Activated naive CD8-positive, alpha-beta T cell treated with anti-CD3 and anti-CD28 coated beads for 36 hours (primary cell): Measurements from ENCODE around the gene PEX11G. TPM values are rescaled to one million over a fixed set of nuclear protein-coding genes. Genes with fewer than 3 reads are reported as not detected.

Source experiments
- DNase-seq: peaks from one replicate; pipeline ENCODE4 v3.0.0; 2021
- H3K27ac Mint-ChIP-seq: one replicate; pipeline ENCODE4 v1.8.0; 2022; ENCODE audit warnings: mild to moderate bottlenecking, moderate library complexity, mixed read lengths
- H3K27me3 Mint-ChIP-seq: one replicate; pipeline ENCODE4 v1.8.0; 2022; ENCODE audit warnings: mild to moderate bottlenecking, mixed read lengths
- H3K36me3 Mint-ChIP-seq: one replicate; pipeline ENCODE4 v1.8.0; 2021; ENCODE audit warnings: mild to moderate bottlenecking, mixed read lengths
- H3K4me1 Mint-ChIP-seq: one replicate; pipeline ENCODE4 v1.8.0; 2021; ENCODE audit warnings: mixed read lengths
- H3K4me3 Mint-ChIP-seq: one replicate; pipeline ENCODE4 v1.8.0; 2022; ENCODE audit warnings: mild to moderate bottlenecking, moderate library complexity, mixed read lengths
- H3K9me3 Mint-ChIP-seq: one replicate; pipeline ENCODE4 v1.8.0; 2022; ENCODE audit warnings: mixed read lengths
- total RNA-seq, 2 experiments: library from RNA; stranded (reverse); gene quantifications; one replicate each; pipeline ENCODE4 v1.2.3, GENCODE V29; 2021

Gene PEX11G
- 1 to 10 TPM in 1 of 2 experiments, under 1 TPM in 1; 0.82 to 1.5 TPM for total RNA-seq

DNA sequence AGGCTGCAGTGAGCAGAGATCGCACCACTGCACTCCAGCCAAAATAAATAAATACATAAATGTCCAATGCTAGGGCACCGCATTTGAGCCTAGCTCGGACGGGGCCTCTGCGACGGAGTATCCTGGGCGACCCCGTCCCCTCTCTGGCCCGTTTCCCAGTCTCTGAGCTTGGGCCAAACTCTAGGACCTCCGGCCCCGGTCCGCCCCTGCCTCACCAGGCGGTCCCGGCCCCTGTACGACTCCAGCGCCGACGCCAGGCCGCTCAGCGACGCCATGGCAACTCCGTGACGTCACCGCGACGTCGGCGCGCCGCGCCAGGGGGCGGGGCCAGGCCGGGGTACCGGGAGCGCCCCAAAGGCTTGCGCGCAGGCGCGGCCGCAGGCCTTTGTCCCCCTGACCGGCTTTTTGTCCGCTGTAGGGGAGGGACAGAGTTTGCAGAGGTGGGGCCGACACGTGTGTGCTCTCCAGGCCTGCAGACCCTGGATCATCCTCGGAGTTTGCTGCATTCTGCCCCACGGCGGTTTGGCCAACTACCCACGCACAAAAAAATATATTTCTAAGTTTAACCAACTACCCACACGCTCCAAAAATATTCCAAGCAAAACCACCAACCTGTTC, at the start of gene PEX11G:
Gene PEX11G, minus strand, starts transcription at position 300 of the 618 bp plus-strand sequence. Its CDS starts 25 bp downstream, at position 275.
- peak within 1 kb of the TSS; percentile 75 for H3K27ac Mint-ChIP-seq
- H3K4me1 Mint-ChIP-seq: peaks cover 17% of the 10 kb centered on the region
- DNase-seq: peak; percentile 93
- H3K36me3 Mint-ChIP-seq: no peaks in the 10 kb centered on the region
- no peaks in the 10 kb centered on the region for H3K27me3 Mint-ChIP-seq
- peaks cover 4% of the 10 kb centered on the region for H3K9me3 Mint-ChIP-seq
- H3K4me3 Mint-ChIP-seq: peak within 1 kb of the TSS; percentile 79

GRCh38 chr19:7535998-7536695, 47.3 kb upstream of the PEX11G start:
- H3K36me3 Mint-ChIP-seq: peaks cover 2% of the 10 kb centered on the region
- no peak for DNase-seq
- peaks cover 16% of the 10 kb centered on the region for H3K4me1 Mint-ChIP-seq
- H3K9me3 Mint-ChIP-seq: no peaks in the 10 kb centered on the region
- H3K27ac Mint-ChIP-seq: peak overlapping the region; percentile 92
- peak overlapping the region; percentile 95 for H3K4me3 Mint-ChIP-seq
- H3K27me3 Mint-ChIP-seq: no peaks in the 10 kb centered on the region

DNA sequence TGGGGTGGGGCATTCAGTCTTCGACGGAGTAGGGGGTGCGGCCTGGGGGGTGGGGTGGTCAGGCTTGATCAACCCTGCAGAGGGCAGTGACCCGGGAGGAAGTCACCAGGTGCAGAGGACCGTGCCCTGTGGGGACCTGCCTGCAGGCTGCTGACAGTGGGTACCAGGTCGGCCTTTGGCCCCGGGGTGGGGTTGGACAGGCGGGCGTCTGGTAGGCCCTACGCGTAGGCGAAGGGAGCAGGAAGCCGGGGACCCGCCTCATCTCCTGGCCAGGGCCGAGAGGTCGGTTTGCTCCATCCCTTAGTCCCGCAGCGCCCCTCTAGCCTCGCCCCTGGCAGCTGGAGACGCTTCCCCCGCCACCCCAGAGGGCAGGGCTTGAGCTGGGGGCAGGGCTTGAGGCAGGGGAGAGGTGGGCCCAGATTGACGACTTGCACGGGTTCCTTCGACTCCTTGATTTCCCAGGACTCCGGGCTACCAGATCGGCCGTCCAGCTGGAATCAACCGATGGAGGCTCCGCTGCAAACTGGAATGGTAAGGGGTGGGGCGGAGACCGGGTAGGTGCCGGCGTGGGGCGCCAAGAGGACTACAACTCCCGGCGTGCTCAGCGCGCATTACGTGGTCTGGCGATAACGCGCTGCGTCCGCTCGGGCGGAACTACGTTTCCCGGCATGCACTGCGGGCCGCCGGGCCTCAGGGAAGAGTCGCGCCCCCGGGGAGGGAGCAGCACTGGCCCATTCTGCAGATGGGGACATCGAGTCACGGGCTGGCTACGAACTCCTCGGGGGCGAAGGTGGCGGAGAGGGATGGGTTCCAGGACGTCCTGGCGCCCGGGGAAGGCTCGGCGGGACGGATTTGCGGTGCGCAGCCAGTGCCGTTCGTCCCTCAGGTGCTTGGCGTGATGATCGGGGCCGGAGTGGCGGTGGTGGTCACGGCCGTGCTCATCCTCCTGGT, 46.5 kb upstream of the PEX11G start, which contains the start of gene PNPLA6:
Gene PNPLA6, plus strand, starts transcription at position 671 of the 951 bp plus-strand sequence. Its CDS starts 72 bp downstream, at position 743.
- Mint-ChIP-seq H3K36me3 (peaks cover 3% of the 10 kb centered on the region), H3K4me3 (peak within 1 kb of the TSS; percentile 95)

GRCh38 chr19:7534531-7535046, 45.8 kb upstream of the PEX11G start:
- peak overlapping the region; percentile 95 for H3K4me3 Mint-ChIP-seq
- H3K4me1 Mint-ChIP-seq: peaks cover 16% of the 10 kb centered on the region
- H3K27ac Mint-ChIP-seq: peak overlapping the region; percentile 92
- no peaks in the 10 kb centered on the region for H3K9me3 Mint-ChIP-seq
- peaks cover 8% of the 10 kb centered on the region for H3K36me3 Mint-ChIP-seq
- H3K27me3 Mint-ChIP-seq: no peaks in the 10 kb centered on the region
- peak; percentile 64 for DNase-seq

More for the DNA sequence above, 46.5 kb upstream of the PEX11G start, which contains the start of gene PNPLA6:
- peak within 1 kb of the TSS; percentile 92 for H3K27ac Mint-ChIP-seq
- H3K27me3 Mint-ChIP-seq: no peaks in the 10 kb centered on the region
- H3K4me1 Mint-ChIP-seq: peaks cover 16% of the 10 kb centered on the region
- peak; percentile 95 for DNase-seq
- no peaks in the 10 kb centered on the region for H3K9me3 Mint-ChIP-seq

DNA sequence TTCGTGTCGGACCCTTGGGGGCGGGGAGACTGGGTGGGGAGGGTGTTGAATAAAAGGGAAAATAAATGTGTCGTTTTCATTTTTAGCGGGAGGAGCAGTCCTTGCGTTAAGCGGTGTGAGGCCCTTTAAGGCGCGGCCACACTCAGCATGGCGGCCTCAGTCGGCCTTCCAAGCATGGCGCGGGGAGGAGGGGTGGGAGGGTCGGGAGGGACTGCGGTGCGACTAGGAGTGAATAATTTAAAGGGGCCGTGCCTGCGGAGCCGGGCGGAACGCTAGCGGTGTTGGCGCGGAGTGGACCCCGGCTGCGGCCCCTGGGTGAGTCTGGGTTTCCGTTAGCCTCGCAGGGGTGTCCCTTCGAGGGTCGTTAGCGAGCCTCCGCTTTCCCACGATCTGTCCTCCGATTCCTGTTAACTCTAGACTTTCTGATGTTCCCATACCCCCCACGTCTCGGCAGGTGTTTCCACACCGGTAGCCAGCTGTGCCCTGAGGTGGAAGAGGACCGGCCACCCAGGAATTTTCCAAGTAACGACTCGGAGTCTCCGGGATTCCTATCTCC, 45.2 kb upstream of the PEX11G start:
- Mint-ChIP-seq H3K27ac (peak overlapping the region; percentile 92), H3K4me1 (peaks cover 16% of the 10 kb centered on the region), H3K4me3 (peak overlapping the region; percentile 95), H3K27me3 (no peaks in the 10 kb centered on the region), H3K9me3 (no peaks in the 10 kb centered on the region), H3K36me3 (peaks cover 11% of the 10 kb centered on the region)
- peak; percentile 81 for DNase-seq

DNA sequence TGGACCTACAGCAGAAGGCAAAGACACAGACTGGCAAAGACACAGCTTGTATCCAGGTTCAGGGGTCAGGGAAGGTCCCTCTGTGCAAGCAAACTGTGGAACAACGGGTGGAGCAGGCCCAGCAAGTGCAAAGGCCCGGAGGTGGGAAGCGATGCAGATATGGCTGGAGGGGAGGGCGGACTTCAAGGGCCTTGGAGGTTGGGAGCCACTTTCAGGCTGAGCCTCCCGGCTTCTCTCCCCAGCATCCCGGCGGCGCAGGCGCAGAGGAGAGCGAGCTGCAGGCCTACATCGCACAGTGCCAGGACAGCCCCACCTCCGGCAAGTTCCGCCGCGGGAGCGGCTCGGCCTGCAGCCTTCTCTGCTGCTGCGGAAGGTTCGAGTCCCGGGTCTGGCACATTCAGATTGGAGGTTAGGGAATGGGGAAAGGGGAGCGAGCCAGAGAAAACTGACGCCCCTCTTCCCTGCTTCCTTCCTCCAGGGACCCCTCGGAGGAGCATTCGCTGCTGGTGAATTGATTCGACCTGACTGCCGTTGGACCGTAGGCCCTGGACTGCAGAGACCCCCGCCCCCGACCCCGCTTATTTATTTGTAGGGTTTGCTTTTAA, 44.5 kb upstream of the PEX11G start:
- Mint-ChIP-seq H3K4me3 (peak overlapping the region; percentile 63), H3K27ac (peak overlapping the region; percentile 60), H3K36me3 (peaks cover 11% of the 10 kb centered on the region), H3K4me1 (peaks cover 16% of the 10 kb centered on the region), H3K9me3 (no peaks in the 10 kb centered on the region), H3K27me3 (no peaks in the 10 kb centered on the region)
- no peak for DNase-seq

DNA sequence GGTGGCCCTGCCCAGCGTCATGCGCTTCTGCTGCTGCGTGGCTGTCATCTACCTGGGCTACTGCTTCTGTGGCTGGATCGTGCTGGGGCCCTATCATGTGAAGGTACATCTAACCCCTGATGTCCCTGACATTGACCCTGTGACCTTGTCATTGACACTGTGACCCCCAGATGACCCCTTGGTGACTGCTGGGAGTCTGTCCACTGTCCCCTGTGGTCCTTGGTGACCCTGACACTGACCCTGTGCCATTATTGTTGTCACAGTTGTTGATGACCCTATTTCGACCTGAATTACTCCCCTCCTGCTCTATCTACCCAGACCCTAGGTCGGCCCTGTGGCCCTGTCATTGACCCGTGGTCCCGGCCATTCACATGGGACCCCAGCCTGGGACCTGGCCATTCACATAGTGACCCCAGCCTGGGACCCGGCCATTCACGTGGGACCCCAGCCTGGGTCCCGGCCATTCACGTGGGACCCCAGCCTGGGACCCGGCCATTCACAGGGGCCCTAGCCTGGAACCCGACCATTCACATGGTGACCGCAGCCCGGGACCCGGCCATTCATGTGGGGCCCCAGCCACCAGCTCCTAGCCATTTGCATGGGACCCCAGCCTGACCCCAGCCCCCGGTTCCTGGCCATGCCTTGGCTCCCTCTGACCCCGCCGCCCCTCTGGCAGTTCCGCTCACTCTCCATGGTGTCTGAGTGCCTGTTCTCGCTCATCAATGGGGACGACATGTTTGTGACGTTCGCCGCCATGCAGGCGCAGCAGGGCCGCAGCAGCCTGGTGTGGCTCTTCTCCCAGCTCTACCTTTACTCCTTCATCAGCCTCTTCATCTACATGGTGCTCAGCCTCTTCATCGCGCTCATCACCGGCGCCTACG, 41.0 kb upstream of the PEX11G start:
- Mint-ChIP-seq H3K27me3 (no peaks in the 10 kb centered on the region), H3K36me3 (peaks cover 17% of the 10 kb centered on the region), H3K4me3 (no peak overlapping the region), H3K27ac (no peak overlapping the region), H3K9me3 (no peaks in the 10 kb centered on the region), H3K4me1 (peaks cover 7% of the 10 kb centered on the region)
- no peak for DNase-seq

GRCh38 chr19:7529246-7529600, 40.4 kb upstream of the PEX11G start:
- no peak overlapping the region for H3K4me3 Mint-ChIP-seq
- H3K27me3 Mint-ChIP-seq: no peaks in the 10 kb centered on the region
- H3K9me3 Mint-ChIP-seq: no peaks in the 10 kb centered on the region
- H3K4me1 Mint-ChIP-seq: peaks cover 2% of the 10 kb centered on the region
- H3K36me3 Mint-ChIP-seq: peaks cover 17% of the 10 kb centered on the region
- no peak for DNase-seq
- H3K27ac Mint-ChIP-seq: no peak overlapping the region

- no peak overlapping the region for H3K27ac Mint-ChIP-seq
- no peaks in the 10 kb centered on the region for H3K9me3 Mint-ChIP-seq
- no peaks in the 10 kb centered on the region for H3K4me1 Mint-ChIP-seq
- peaks cover 17% of the 10 kb centered on the region for H3K36me3 Mint-ChIP-seq
- no peaks in the 10 kb centered on the region for H3K27me3 Mint-ChIP-seq
- no peak overlapping the region for H3K4me3 Mint-ChIP-seq
- no peak for DNase-seq
Measured at GRCh38 chr19:7528522-7529245, 39.8 kb upstream of the PEX11G start.

DNA sequence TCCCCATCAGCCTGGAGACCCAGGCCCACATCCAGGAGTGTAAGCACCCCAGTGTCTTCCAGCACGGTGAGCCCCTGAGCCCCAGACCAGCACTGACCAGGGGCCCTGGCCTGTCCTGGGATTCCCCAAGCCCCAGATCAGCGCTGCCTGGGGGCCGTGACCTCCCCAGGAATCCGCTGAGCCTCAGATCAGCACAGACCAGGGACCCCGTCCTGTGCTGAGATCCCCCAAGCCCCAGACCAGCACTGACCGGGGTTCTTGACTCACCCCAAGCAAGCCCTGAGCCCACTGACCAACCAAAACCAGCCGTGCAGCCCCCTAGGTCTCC, 39.3 kb upstream of the PEX11G start:
- Mint-ChIP-seq H3K4me1 (no peaks in the 10 kb centered on the region), H3K4me3 (no peak overlapping the region), H3K9me3 (no peaks in the 10 kb centered on the region), H3K27me3 (no peaks in the 10 kb centered on the region), H3K27ac (no peak overlapping the region), H3K36me3 (peaks cover 17% of the 10 kb centered on the region)
- no peak for DNase-seq

DNA sequence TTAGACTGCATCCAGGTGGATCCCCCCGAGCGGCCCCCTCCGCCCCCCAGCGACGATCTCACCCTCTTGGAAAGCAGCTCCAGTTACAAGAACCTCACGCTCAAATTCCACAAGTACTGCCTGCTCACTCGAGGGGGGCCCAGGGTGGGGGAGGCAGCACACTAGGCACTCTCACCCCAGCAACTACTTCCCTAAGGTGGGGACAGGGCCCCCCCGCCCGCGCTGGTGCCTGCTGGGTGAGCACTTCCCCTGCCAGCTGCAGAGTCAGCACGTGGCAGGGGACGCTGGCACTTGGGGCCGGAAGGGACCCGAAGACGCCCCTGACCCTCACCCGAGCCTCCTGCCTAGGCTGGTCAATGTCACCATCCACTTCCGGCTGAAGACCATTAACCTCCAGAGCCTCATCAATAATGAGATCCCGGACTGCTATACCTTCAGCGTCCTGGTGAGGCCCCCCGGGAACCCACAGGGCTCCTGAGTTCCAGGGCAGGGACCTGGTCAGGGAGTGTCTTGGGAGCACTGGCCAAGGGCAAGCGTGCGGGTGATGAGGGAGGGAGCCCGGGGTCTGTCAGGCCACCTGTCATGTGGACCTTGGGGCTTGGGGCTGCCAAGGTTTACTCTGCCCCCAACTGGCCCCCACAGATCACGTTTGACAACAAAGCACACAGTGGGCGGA, 38.8 kb upstream of the PEX11G start:
- Mint-ChIP-seq H3K27me3 (no peaks in the 10 kb centered on the region), H3K36me3 (peaks cover 17% of the 10 kb centered on the region), H3K4me1 (no peaks in the 10 kb centered on the region), H3K4me3 (no peak overlapping the region), H3K27ac (no peak overlapping the region), H3K9me3 (no peaks in the 10 kb centered on the region)
- no peak for DNase-seq

DNA sequence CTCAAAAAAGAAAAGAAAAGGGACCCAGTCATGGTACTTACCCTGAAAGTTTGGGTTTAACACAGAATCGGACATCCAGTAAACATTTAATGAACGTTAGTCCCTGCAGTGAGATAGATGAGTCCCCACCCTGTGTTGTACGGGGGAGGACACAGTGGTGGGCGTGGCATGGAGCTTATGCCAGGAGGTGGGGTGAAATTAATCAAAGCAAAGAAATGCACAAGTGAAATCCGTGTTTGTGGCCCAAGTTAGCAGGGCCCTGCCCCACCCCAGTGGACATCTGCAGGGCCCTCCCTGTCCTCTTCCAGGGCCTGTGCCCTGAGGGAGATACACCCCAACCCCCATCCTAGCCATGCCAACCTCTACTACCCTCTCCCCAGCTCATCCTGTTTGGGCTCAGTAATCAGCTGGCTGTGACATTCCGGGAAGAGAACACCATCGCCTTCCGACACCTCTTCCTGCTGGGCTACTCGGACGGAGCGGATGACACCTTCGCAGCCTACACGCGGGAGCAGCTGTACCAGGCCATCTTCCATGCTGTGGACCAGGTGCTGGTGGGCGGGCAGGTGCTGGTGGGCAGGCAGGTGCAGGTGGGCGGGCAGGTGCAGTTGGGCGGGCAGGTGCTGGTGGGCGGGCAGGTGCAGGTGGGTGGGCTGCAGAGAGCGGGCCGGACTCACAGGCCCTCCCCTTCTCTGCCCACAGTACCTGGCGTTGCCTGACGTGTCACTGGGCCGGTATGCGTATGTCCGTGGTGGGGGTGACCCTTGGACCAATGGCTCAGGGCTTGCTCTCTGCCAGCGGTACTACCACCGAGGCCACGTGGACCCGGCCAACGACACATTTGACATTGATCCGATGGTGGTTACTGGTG, 37.5 kb upstream of the PEX11G start:
- Mint-ChIP-seq H3K36me3 (peaks cover 15% of the 10 kb centered on the region), H3K27ac (no peak overlapping the region), H3K4me1 (peaks cover 5% of the 10 kb centered on the region), H3K9me3 (no peaks in the 10 kb centered on the region), H3K27me3 (no peaks in the 10 kb centered on the region), H3K4me3 (no peak overlapping the region)
- DNase-seq: no peak
